AG09319 (cell line): ENCODE data around the gene WDR64.
A peak's percentile ranks its signal among the peaks of the same experiment; 100 is the strongest.

Source experiments
- DNase-seq: peaks from one replicate; pipeline ENCODE4 v3.0.0-alpha.2; 2010; ENCODE audit warnings: low read depth; ENCODE audit errors: extremely low read depth
- CTCF ChIP-seq: IDR thresholded peaks from 2 replicates; pipeline ENCODE4 v1.5.1; 2011; ENCODE audit warnings: low read depth, mild to moderate bottlenecking, inconsistent platforms, low read length, moderate library complexity

Gene WDR64

GRCh38 chr1:241622669-241623068 lies 29.4 kb upstream of the WDR64 start:
- no peak for DNase-seq

GRCh38 chr1:241624935-241625334 lies 27.1 kb upstream of the WDR64 start:
- DNase-seq = no peak
- no peak for TF ChIP-seq CTCF

More at GRCh38 chr1:241622669-241623068, 29.4 kb upstream of the WDR64 start:
- TF ChIP-seq CTCF = no peak

- TF ChIP-seq CTCF = peak; percentile 65
- no peak for DNase-seq
Observed at GRCh38 chr1:241627453-241628259, 24.4 kb upstream of the WDR64 start.

GRCh38 chr1:241630005-241630404 lies 22.1 kb upstream of the WDR64 start:
- DNase-seq = no peak

GRCh38 chr1:241630476-241630875 lies 21.6 kb upstream of the WDR64 start:
- no peak for DNase-seq
- no peak for TF ChIP-seq CTCF

More at GRCh38 chr1:241630005-241630404, 22.1 kb upstream of the WDR64 start:
- TF ChIP-seq CTCF = no peak

GRCh38 chr1:241630899-241631298 lies 21.2 kb upstream of the WDR64 start:
- DNase-seq = no peak
- no peak for TF ChIP-seq CTCF

GRCh38 chr1:241631674-241632073 lies 20.4 kb upstream of the WDR64 start:
- no peak for DNase-seq

More at GRCh38 chr1:241631674-241632073, 20.4 kb upstream of the WDR64 start:
- TF ChIP-seq CTCF = no peak
